Thymus (tissue), 11 donors: ENCODE measurements around the gene GALM. TPM values are rescaled to one million over a fixed set of nuclear protein-coding genes. Genes with fewer than 3 reads are reported as not detected.
"Not testable (repeated sequence)": the region's sequence is repeated elsewhere in the genome, so short reads cannot be mapped to it uniquely, and the experiment has no call there.

Experiments used
- DNase-seq, 9 donors: peaks; one replicate each; pipeline ENCODE4 v3.0.0-alpha.2; 2013; ENCODE audit warnings: low spot score in 9 of 9, low read depth in 6 of 9, missing footprints in 1 of 9
- H3K27ac ChIP-seq, 2 donors: one replicate each; pipeline ENCODE4 v1.5.1; 2013; ENCODE audit warnings: control low read depth in 1 of 2, low read depth in 1 of 2, low read length in 1 of 2, mild to moderate bottlenecking in 1 of 2, moderate library complexity in 1 of 2
- H3K27me3 ChIP-seq, 2 donors: one replicate each; pipeline ENCODE4 v1.5.1; 2013; ENCODE audit warnings: low read length in 1 of 2; ENCODE audit not compliant: control insufficient read depth in 2 of 2, insufficient read depth in 1 of 2
- H3K36me3 ChIP-seq, 2 donors: one replicate each; pipeline ENCODE4 v1.5.1; 2013; ENCODE audit warnings: low read length in 1 of 2, mild to moderate bottlenecking in 1 of 2, moderate library complexity in 1 of 2; ENCODE audit not compliant: control insufficient read depth in 2 of 2, insufficient read depth in 2 of 2
- H3K4me1 ChIP-seq, 2 donors: one replicate each; pipeline ENCODE4 v1.5.1; 2013; ENCODE audit warnings: low read length in 2 of 2; ENCODE audit not compliant: control insufficient read depth in 2 of 2, insufficient read depth in 2 of 2
- H3K4me3 ChIP-seq, 2 donors: one replicate each; pipeline ENCODE4 v1.5.1; 2013; ENCODE audit warnings: low read length in 2 of 2, control low read depth in 1 of 2, mild to moderate bottlenecking in 1 of 2
- H3K9me3 ChIP-seq, 2 donors: one replicate each; pipeline ENCODE4 v1.5.1; 2013; ENCODE audit warnings: low read length in 1 of 2, mild to moderate bottlenecking in 1 of 2; ENCODE audit not compliant: control insufficient read depth in 2 of 2, insufficient read depth in 1 of 2
- WGBS: extraction: QIAGEN DNeasy Blood & Tissue Kit; methylation state at CpG from one replicate; pipeline ENCODE4 v1.1.7; 2013; 5-methylcytosine and 5-hydroxymethylcytosine counted together
- polyA plus RNA-seq: library from polyadenylated mRNA; stranded (reverse); fragments of 200-250 nt; gene quantifications from one replicate; pipeline ENCODE4 v1.2.3, GENCODE V29; 2013
- total RNA-seq: library from RNA; stranded (reverse); fragments of 120-200 nt; gene quantifications from one replicate; pipeline ENCODE4 v1.2.4, GENCODE V29; 2013
- donor health status: healthy.

GALM gene
- total and polyA plus RNA-seq, 2 donors, result 10.0 to 12.0 TPM

DNA sequence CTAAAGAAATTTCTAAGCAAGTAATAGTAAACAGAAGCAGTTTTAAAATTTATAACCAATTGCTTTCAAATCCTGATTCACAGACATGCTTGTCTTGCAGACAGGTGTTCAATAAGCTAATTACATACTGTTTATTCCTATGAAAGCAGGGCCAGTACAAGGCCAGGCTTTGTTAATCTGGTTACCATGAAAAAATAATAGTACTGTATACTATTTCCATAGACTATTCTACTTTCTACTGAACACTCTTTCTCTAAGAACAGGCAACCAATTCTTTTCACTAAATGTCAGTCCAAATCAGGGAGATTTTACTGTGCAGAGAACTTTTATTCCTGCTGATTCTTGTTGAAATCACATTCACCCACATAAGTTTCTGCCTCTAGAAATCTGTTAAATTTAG lies 88.1 kb downstream of the GALM start:
- no peak for DNase-seq
- H3K4me3 ChIP-seq, result no peak overlapping the region

GRCh38 chr2:38754506-38754905 lies 88.6 kb downstream of the GALM start:
- Histone ChIP-seq H3K9me3 (no peaks in the 10 kb centered on the region), H3K27me3 (no peaks in the 10 kb centered on the region), H3K36me3 (peaks cover 2 to 4% of the 10 kb centered on the region in 2 donors), H3K4me1 (peaks cover 11 to 12% of the 10 kb centered on the region in 2 donors), H3K4me3 (no peak overlapping the region), H3K27ac (peak overlapping the region in 1 of 2 donors; percentile 17)
- DNase-seq, result no peak
- 20% methylated on average over 3 of the region's 3 CpGs for WGBS

More for the DNA sequence above, 88.1 kb downstream of the GALM start:
- Histone ChIP-seq H3K4me1 (peaks cover 14 to 16% of the 10 kb centered on the region in 2 donors), H3K27ac (peak overlapping the region in 1 of 2 donors; percentile 26), H3K36me3 (peaks cover 7% of the 10 kb centered on the region in 2 donors), H3K27me3 (no peaks in the 10 kb centered on the region), H3K9me3 (no peaks in the 10 kb centered on the region)

- not testable (repeated sequence) for H3K4me1 ChIP-seq, H3K4me3 ChIP-seq, H3K9me3 ChIP-seq, H3K36me3 ChIP-seq, H3K27ac ChIP-seq, H3K27me3 ChIP-seq, DNase-seq
- WGBS, result 97% methylated on average over 31 of the region's 31 CpGs
Observed at GRCh38 chr2:38755891-38756290, 90.0 kb downstream of the GALM start.

GRCh38 chr2:38763228-38763627 lies 97.3 kb downstream of the GALM start:
- 74% methylated on average over 2 of the region's 2 CpGs for WGBS
- Histone ChIP-seq H3K9me3 (no peaks in the 10 kb centered on the region), H3K27me3 (no peaks in the 10 kb centered on the region), H3K4me1 (no peaks in the 10 kb centered on the region), H3K4me3 (no peak overlapping the region), H3K36me3 (no peaks in the 10 kb centered on the region), H3K27ac (no peak overlapping the region)
- no peak for DNase-seq

DNA sequence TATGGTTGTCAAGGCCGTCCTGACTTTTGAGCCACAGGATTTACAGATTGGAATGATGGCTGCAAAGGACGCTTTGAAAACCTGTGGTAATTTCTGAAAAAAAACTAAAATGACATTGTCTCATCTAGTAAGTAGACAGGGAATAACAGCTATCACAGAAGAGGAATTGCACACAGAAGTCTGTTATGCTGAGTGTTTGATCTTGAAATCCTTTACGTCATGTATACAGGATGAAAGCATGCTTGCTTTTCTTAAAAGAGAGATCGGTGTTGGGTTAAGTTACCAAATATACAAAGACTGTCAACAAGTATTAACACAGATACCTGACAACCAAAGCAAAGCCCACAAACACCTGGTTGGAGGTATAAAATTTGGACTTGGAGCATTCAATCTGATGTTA lies 97.8 kb downstream of the GALM start:
- DNase-seq, result no peak
- WGBS, result 92% methylated on average over 4 of the region's 4 CpGs
- Histone ChIP-seq H3K4me1 (no peaks in the 10 kb centered on the region), H3K9me3 (no peaks in the 10 kb centered on the region), H3K27ac (no peak overlapping the region), H3K4me3 (no peak overlapping the region), H3K27me3 (no peaks in the 10 kb centered on the region), H3K36me3 (no peaks in the 10 kb centered on the region)

DNA sequence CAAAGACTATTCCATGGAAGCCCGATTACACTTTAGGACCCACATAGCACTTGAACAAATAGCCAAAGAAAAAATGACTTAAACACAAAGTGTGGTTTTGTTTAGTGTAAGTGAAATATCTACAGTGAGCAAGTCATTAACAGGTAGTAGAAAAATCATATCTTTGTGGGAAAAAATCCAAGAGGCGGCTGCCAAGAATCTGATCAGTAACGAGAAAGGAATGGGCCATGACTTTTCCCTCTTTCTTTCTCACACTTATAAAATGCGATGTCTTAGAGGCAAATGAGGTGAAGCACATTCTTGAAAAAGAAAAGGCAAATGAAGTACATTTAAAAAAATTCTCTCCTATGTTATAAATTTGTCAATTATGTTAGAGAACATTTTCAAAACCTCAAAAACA lies 99.2 kb downstream of the GALM start:
- Histone ChIP-seq H3K36me3 (no peaks in the 10 kb centered on the region), H3K9me3 (no peaks in the 10 kb centered on the region), H3K4me3 (no peak overlapping the region), H3K27me3 (no peaks in the 10 kb centered on the region), H3K27ac (no peak overlapping the region), H3K4me1 (peaks cover 0 to 2% of the 10 kb centered on the region in 2 donors)
- no peak for DNase-seq
- 94% methylated on average over 4 of the region's 4 CpGs for WGBS

GRCh38 chr2:38765551-38765950 lies 99.6 kb downstream of the GALM start:
- H3K27ac ChIP-seq, result no peak overlapping the region
- no peak overlapping the region for H3K4me3 ChIP-seq
- H3K4me1 ChIP-seq, result peaks cover 0 to 2% of the 10 kb centered on the region in 2 donors
- no peaks in the 10 kb centered on the region for H3K9me3 ChIP-seq
- H3K27me3 ChIP-seq, result no peaks in the 10 kb centered on the region
- H3K36me3 ChIP-seq, result no peaks in the 10 kb centered on the region
- 98% methylated on average over 5 of the region's 5 CpGs for WGBS
- no peak for DNase-seq

- WGBS, result 85% methylated on average over 5 of the region's 5 CpGs
- H3K4me3 ChIP-seq, result no peak overlapping the region
- no peaks in the 10 kb centered on the region for H3K36me3 ChIP-seq
Observed at GRCh38 chr2:38771632-38772031, 105.7 kb downstream of the GALM start.

DNA sequence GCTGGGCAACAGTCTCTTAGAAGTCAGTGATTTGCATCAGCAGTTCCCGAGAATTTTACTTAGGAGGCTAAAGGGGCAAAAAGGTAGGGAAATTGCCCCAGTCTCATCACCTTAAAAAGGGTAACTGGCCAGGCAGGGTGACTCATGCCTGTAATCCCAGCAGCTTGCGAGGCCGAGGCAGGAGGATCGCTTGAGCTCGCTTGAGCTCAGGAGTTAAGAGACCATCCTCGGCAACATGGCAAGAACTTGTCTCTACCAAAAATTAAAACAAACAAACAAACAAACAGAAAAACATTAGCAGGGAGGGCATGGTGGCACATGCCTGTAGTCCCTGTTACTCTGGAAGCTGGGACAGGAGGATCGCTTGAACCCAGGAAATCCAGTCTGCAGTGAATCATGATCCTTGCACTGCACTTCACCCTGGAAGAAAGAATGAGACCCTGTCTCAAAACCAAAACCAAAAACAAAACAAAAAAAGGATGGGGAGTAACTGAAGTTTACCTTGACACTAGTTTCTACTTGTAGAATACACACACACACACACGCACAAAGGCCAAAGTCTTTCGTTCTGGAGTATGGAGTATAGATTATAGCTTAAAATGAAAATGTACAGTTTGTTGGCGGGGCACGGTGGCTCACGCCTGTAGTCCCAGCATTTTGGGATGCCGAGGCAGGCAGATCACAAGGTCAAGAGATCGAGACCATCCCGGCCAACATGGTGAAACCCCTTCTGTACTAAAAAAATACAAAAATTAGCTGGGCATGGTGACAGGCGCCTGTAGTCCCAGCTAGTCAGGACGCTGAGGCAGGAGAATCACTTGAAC lies 109.4 kb downstream of the GALM start:
- WGBS, result 92% methylated on average over 17 of the region's 17 CpGs
- Histone ChIP-seq H3K36me3 (peaks cover 0 to under 1% of the 10 kb centered on the region in 2 donors), H3K4me1 (peaks cover 6 to 8% of the 10 kb centered on the region in 2 donors), H3K27ac (no peak overlapping the region), H3K4me3 (no peak overlapping the region), H3K27me3 (peaks cover 4 to 17% of the 10 kb centered on the region in 2 donors), H3K9me3 (no peaks in the 10 kb centered on the region)
- no peak for DNase-seq

More at GRCh38 chr2:38771632-38772031, 105.7 kb downstream of the GALM start:
- peaks cover 0 to 13% of the 10 kb centered on the region in 2 donors for H3K27me3 ChIP-seq
- H3K27ac ChIP-seq, result no peak overlapping the region
- peaks cover 0 to 2% of the 10 kb centered on the region in 2 donors for H3K4me1 ChIP-seq
- H3K9me3 ChIP-seq, result no peaks in the 10 kb centered on the region
- DNase-seq, result no peak
